Activated B cell treated with CpG ODN at 0.5 μM for 24 hours (primary cell): ENCODE data around the gene SH2D7. TPM values are rescaled to one million over a fixed set of nuclear protein-coding genes. Genes with fewer than 3 reads are reported as not detected.

Experiments used
- ATAC-seq: fragments of 200-7000 bp; cut with Tn5 transposase; one replicate; pipeline ENCODE4 v1.10.0; 2021; ENCODE audit warnings: low read depth, mild to moderate bottlenecking, moderate library complexity
- CTCF ChIA-PET: fragments of 350-600 bp; sonication (Branson Sonifier 250); formaldehyde crosslinking; loops from one replicate; lab custom pipeline; 2021; ENCODE audit warnings: antibody characterized with exemption; lab: Charles Lee
- POLR2A ChIA-PET: fragments of 350-600 bp; sonication (Branson Sonifier 250); formaldehyde crosslinking; loops from one replicate; lab custom pipeline; 2021; ENCODE audit warnings: antibody characterized with exemption; lab: Charles Lee
- DNase-seq: peaks from one replicate; pipeline ENCODE4 v3.0.0; 2022
- H3K27ac Mint-ChIP-seq: one replicate; pipeline ENCODE4 v1.8.0; 2020; ENCODE audit warnings: mixed read lengths
- H3K27me3 Mint-ChIP-seq: one replicate; pipeline ENCODE4 v1.8.0; 2021; ENCODE audit warnings: mixed read lengths
- H3K36me3 Mint-ChIP-seq: one replicate; pipeline ENCODE4 v1.8.0; 2021; ENCODE audit warnings: low read depth, mixed read lengths
- H3K4me1 Mint-ChIP-seq: one replicate; pipeline ENCODE4 v1.8.0; 2021; ENCODE audit warnings: mixed read lengths
- H3K4me3 Mint-ChIP-seq: one replicate; pipeline ENCODE4 v1.8.0; 2020; ENCODE audit warnings: mild to moderate bottlenecking, mixed read lengths
- H3K9me3 Mint-ChIP-seq: one replicate; pipeline ENCODE4 v1.8.0; 2020; ENCODE audit warnings: mixed read lengths
- CTCF ChIP-seq: fragments of 200-600 bp; IDR thresholded peaks from one replicate; pipeline ENCODE4 v1.8.0; 2022; ENCODE audit warnings: antibody characterized with exemption, mild to moderate bottlenecking
- intact Hi-C: fragments of 100-400 bp; cut with micrococcal nuclease; formaldehyde crosslinking; loops from one replicate; pipeline ENCODE4 v1.15.1; 2024
- total RNA-seq: library from RNA; stranded (reverse); gene quantifications from 2 replicates; pipeline ENCODE4 v1.2.3, GENCODE V29; 2022

Gene SH2D7
- total RNA-seq, 1 donor from 2014 or later = not detected

- no peaks in the 10 kb centered on the region for H3K9me3 Mint-ChIP-seq
- ChIA-PET CTCF (interaction anchor here (0.8 to 10.9 kb wide), 14 partner anchors 8 to 307 kb away, joined by 3 to 202 read pairs (median 5); partner anchors contain the start of genes IDH3A and IREB2), POLR2A (interaction anchor here (0.5 to 2.8 kb wide), 12 partner anchors 17 to 743 kb away, joined by 3 to 28 read pairs (median 4); partner anchors contain the start of genes IDH3A and SKIC8)
- H3K27me3 Mint-ChIP-seq = no peaks in the 10 kb centered on the region
- intact Hi-C loops = loop anchor here (1.0 to 2.0 kb wide), 5 partner anchors 17 to 111 kb away; partner anchors contain the start of gene IDH3A
- DNase-seq = no peak
- peak overlapping the region; percentile 81 for H3K4me3 Mint-ChIP-seq
- peak overlapping the region; percentile 66 for H3K27ac Mint-ChIP-seq
- no peaks in the 10 kb centered on the region for H3K36me3 Mint-ChIP-seq
- no peak for TF ChIP-seq CTCF
- peak; percentile 41 for ATAC-seq
- H3K4me1 Mint-ChIP-seq = peaks cover 16% of the 10 kb centered on the region
These were observed 38.3 kb downstream of the SH2D7 start for GRCh38 chr15:78130466-78131294.

GRCh38 chr15:78131295-78132061 is 39.1 kb downstream of the SH2D7 start, which contains the start of gene CIB2:
TSS of gene CIB2 (minus strand) at chr15:78131445. CDS start at chr15:78131215, 230 bp downstream.
- H3K27me3 Mint-ChIP-seq = no peaks in the 10 kb centered on the region
- CTCF ChIA-PET = interaction anchor here (0.8 to 10.9 kb wide), 15 partner anchors 8 to 306 kb away, joined by 3 to 202 read pairs (median 5); partner anchors contain the start of genes IDH3A and IREB2
- H3K27ac Mint-ChIP-seq = peak within 1 kb of the TSS; percentile 66
- ATAC-seq = peak; percentile 96
- H3K9me3 Mint-ChIP-seq = no peaks in the 10 kb centered on the region
- TF ChIP-seq CTCF = no peak
- H3K4me3 Mint-ChIP-seq = peak within 1 kb of the TSS; percentile 84
- no peaks in the 10 kb centered on the region for H3K36me3 Mint-ChIP-seq
- DNase-seq = peak; percentile 88
- intact Hi-C loops = loop anchor here (1.0 to 2.0 kb wide), 5 partner anchors 18 to 110 kb away; partner anchors contain the start of gene IDH3A
- POLR2A ChIA-PET = interaction anchor here (0.8 to 2.8 kb wide), 10 partner anchors 18 to 168 kb away, joined by 3 to 28 read pairs (median 5); partner anchors contain the start of genes IDH3A and SKIC8
- peaks cover 16% of the 10 kb centered on the region for H3K4me1 Mint-ChIP-seq

- Mint-ChIP-seq H3K27ac (no peak overlapping the region), H3K9me3 (no peaks in the 10 kb centered on the region), H3K4me1 (peaks cover 16% of the 10 kb centered on the region), H3K27me3 (no peaks in the 10 kb centered on the region), H3K36me3 (no peaks in the 10 kb centered on the region), H3K4me3 (no peak overlapping the region)
- POLR2A ChIA-PET = no interaction called here
- no peak for DNase-seq
- CTCF ChIA-PET = interaction anchor here (10.9 kb wide), 1 partner anchor 61 kb away, joined by 202 read pairs; no protein-coding TSS in a partner anchor
- intact Hi-C loops = no loop called here
- no peak for TF ChIP-seq CTCF
- no peak for ATAC-seq
These were observed 41.4 kb downstream of the SH2D7 start for GRCh38 chr15:78133801-78134200.

GRCh38 chr15:78139578-78139977 is 47.2 kb downstream of the SH2D7 start:
- POLR2A ChIA-PET = no interaction called here
- no peaks in the 10 kb centered on the region for H3K27me3 Mint-ChIP-seq
- DNase-seq = no peak

More at GRCh38 chr15:78139578-78139977, 47.2 kb downstream of the SH2D7 start:
- ATAC-seq = no peak
- Mint-ChIP-seq H3K36me3 (no peaks in the 10 kb centered on the region), H3K4me1 (no peaks in the 10 kb centered on the region), H3K27ac (no peak overlapping the region), H3K4me3 (no peak overlapping the region), H3K9me3 (no peaks in the 10 kb centered on the region)
- CTCF ChIA-PET = interaction anchor here (1.9 to 3.7 kb wide), 2 partner anchors 9 to 56 kb away, joined by 5 to 13 read pairs; partner anchors contain the start of gene CIB2
- intact Hi-C loops = no loop called here
- TF ChIP-seq CTCF = no peak
